SW480 (cell line): ENCODE measurements around the gene CDC42BPB.

Source experiments
- DNase-seq: peaks from one replicate; pipeline ENCODE4 v3.0.0-alpha.2; 2016; ENCODE audit warnings: low spot score

Gene CDC42BPB

GRCh38 chr14:103057372-103058163, at the start of gene CDC42BPB:
Gene CDC42BPB, minus strand, starts transcription at chr14:103057549. Its CDS starts 376 bp downstream, at chr14:103057173.
- peak; percentile 92 for DNase-seq

GRCh38 chr14:103105580-103106150, 48.3 kb upstream of the CDC42BPB start:
- peak; percentile 80 for DNase-seq

GRCh38 chr14:103104654-103105452, 47.5 kb upstream of the CDC42BPB start:
- peak; percentile 75 for DNase-seq

- DNase-seq = no peak
Observed at GRCh38 chr14:103104389-103104653, 47.0 kb upstream of the CDC42BPB start.

- DNase-seq = peak; percentile 85
Observed at GRCh38 chr14:103103461-103104388, 46.4 kb upstream of the CDC42BPB start.

- no peak for DNase-seq
Observed at GRCh38 chr14:103102689-103103260, 45.4 kb upstream of the CDC42BPB start.

GRCh38 chr14:103101963-103102688, 44.8 kb upstream of the CDC42BPB start:
- DNase-seq = no peak

- DNase-seq = no peak
Observed at GRCh38 chr14:103101257-103101962, 44.1 kb upstream of the CDC42BPB start.

GRCh38 chr14:103100281-103101121, 43.2 kb upstream of the CDC42BPB start:
- no peak for DNase-seq

GRCh38 chr14:103099733-103100280, 42.5 kb upstream of the CDC42BPB start:
- no peak for DNase-seq

GRCh38 chr14:103099081-103099732, 41.9 kb upstream of the CDC42BPB start:
- DNase-seq = no peak

- DNase-seq = no peak
Observed at GRCh38 chr14:103097994-103098957, 40.9 kb upstream of the CDC42BPB start.

- DNase-seq = no peak
Observed at GRCh38 chr14:103097244-103097993, 40.1 kb upstream of the CDC42BPB start.

- no peak for DNase-seq
Observed at GRCh38 chr14:103096387-103096786, 39.0 kb upstream of the CDC42BPB start.

GRCh38 chr14:103095210-103095778, 37.9 kb upstream of the CDC42BPB start:
- DNase-seq = no peak
